OCI-LY1 (cell line): ENCODE data around the gene RAB29.

Source experiments
- CTCF ChIP-seq: fragments of 200-600 bp; sonication (generic), shearing (Covaris generic); IDR thresholded peaks from 2 replicates; pipeline ENCODE4 v1.5.1; 2017; ENCODE audit warnings: mild to moderate bottlenecking, antibody characterized with exemption, low read length, moderate library complexity, mixed read lengths
- EZH2 ChIP-seq: fragments of 200-600 bp; sonication (generic), shearing (Covaris generic); IDR thresholded peaks from 2 replicates; pipeline ENCODE4 v1.8.0; 2017; ENCODE audit warnings: borderline replicate concordance, mixed run types, mild to moderate bottlenecking, antibody characterized with exemption, low read length, moderate library complexity, mixed read lengths

- no peak for TF ChIP-seq CTCF
- TF ChIP-seq EZH2: no peak
Observed at GRCh38 chr1:205812878-205813754, 37.8 kb upstream of the RAB29 start, which contains the start of gene SLC41A1.
